IPS-11a (cell line): ENCODE measurements around the gene PITPNM3.

Experiments
- H3K4me3 ChIP-seq: one replicate; pipeline ENCODE4 v1.5.1; 2013; ENCODE audit warnings: low read depth, low read length, control low read depth

PITPNM3 gene

GRCh38 chr17:6422654-6423241, 133.6 kb downstream of the PITPNM3 start:
- no peak overlapping the region for H3K4me3 ChIP-seq

GRCh38 chr17:6421700-6422604, 134.4 kb downstream of the PITPNM3 start:
- H3K4me3 ChIP-seq = no peak overlapping the region

- no peak overlapping the region for H3K4me3 ChIP-seq
Observed at GRCh38 chr17:6420173-6420641, 136.1 kb downstream of the PITPNM3 start.

- H3K4me3 ChIP-seq = no peak overlapping the region
Observed at GRCh38 chr17:6415616-6416015, 140.7 kb downstream of the PITPNM3 start.

GRCh38 chr17:6413065-6413464, 143.3 kb downstream of the PITPNM3 start:
- no peak overlapping the region for H3K4me3 ChIP-seq

- no peak overlapping the region for H3K4me3 ChIP-seq
Observed at GRCh38 chr17:6408735-6409134, 147.6 kb downstream of the PITPNM3 start.

- H3K4me3 ChIP-seq = no peak overlapping the region
Observed at GRCh38 chr17:6408276-6408675, 148.1 kb downstream of the PITPNM3 start.

GRCh38 chr17:6402258-6402657, 154.1 kb downstream of the PITPNM3 start:
- H3K4me3 ChIP-seq = no peak overlapping the region
